Islet of Langerhans (tissue), 1 donor: ENCODE results near the gene WDFY2.

Source experiments
- FAIRE-seq: peaks from one replicate; lab custom pipeline; 2011; peaks lifted over from hg19 to GRCh38; lab: Jason Lieb, UNC

WDFY2 gene

DNA sequence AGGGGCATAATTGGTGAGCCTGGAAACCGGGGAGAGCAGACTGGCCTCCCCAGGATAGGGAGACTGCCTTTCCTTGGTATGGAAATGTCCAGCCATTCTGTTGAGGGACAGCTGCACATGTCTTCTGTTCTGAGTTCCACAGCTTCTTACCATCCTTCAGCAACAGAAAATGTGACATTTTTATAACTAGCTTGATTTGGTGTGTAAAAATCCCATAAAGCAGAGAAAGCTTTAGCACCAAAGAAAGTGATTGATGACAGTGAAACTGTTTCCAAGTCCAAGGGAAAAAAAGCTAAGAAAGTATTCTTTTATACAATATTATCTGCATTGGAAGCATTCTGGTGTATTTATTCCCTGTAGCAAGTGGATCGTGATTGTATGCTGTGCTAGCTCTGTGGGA, 157.8 kb downstream of the WDFY2 start:
- no peak for FAIRE-seq

- FAIRE-seq: no peak
Observed at GRCh38 chr13:51742611-51743010, 158.3 kb downstream of the WDFY2 start.

DNA sequence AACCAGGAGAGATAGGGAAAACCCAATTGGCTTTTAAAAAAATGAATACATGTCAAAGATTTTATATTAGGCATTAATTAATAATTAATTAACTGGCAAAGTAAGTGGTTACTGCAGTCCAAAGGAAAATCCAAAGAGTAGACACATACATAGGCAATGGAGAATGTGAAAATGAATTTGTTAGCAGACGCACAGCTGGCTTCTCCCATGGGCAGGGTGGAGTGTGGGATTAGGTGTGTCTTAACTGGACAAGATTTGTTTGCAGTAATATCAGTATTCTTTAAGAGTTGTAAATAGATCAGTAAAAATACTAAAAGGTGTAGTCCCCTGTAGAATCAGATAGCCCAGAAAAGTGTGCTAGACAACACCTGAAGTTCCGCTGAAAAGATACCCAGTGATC, 161.0 kb downstream of the WDFY2 start:
- FAIRE-seq: no peak

- FAIRE-seq: no peak
Observed at GRCh38 chr13:51746802-51747201, 162.5 kb downstream of the WDFY2 start.

DNA sequence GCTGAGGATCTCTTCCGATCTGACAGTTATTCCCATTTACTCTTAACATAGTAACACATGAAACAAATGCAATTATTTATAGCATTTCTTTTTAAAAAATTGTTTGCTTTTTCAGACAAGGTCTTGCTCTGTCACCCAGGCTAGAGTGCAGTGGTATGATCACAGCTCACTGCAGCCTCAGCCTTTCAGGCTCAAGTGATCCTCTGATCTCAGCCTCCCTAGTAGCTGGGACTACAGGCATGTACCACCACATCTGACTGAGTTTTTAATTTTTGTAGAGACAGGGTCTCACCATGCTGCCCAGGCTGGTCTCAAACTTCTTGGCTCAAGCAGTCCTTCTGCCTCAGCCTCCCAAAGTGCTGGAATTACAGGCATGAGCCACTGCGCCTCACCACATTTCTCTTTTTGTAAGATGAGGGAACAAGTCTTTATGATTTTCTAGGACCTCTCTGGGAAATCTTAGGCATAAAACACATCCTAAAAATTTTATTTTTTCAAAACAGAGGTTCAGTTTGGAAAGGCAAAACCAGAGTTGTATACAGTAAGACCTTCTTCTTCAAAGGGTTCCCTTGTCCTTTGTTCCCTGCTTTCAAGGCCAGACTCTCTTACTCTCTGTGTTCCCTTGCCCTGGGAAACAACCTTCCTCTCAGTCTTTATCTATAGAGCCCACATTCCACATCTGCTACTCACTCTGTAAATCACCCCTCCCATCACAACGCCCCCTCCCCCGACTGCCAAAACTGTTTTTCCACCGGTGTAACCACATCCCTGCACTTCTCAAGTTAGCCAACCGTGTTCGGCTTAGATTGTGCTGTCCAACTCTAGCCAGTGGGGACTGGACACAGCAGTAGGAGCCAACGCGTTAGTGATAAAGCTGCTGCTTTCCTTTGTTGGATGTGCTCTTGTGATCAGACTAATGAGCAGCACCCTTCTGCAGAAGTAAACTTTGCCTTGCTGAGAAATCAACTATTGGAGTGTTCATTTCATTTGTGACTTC, 163.5 kb downstream of the WDFY2 start:
- no peak for FAIRE-seq

GRCh38 chr13:51756651-51757050, 172.4 kb downstream of the WDFY2 start:
- no peak for FAIRE-seq

- no peak for FAIRE-seq
Observed at GRCh38 chr13:51758691-51759090, 174.4 kb downstream of the WDFY2 start.

DNA sequence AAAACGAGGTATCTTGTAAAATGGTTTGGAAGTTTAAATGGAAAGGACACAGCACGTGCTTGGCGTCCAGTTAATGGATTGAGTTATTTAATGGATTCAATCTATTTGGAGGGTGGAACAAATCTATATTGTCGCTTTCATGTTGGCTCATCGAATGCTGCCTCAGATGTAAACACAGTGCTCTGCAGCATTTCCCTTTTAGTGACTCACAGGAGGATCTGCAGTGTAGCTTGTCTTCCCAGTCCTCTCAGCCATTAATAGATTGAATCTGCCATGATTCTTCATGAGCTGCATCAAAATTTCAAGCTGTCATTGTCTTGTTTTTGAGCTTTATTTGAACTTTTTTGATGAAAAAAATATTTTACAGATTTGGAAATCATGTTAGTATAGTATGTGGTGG, 175.0 kb downstream of the WDFY2 start:
- FAIRE-seq: no peak

DNA sequence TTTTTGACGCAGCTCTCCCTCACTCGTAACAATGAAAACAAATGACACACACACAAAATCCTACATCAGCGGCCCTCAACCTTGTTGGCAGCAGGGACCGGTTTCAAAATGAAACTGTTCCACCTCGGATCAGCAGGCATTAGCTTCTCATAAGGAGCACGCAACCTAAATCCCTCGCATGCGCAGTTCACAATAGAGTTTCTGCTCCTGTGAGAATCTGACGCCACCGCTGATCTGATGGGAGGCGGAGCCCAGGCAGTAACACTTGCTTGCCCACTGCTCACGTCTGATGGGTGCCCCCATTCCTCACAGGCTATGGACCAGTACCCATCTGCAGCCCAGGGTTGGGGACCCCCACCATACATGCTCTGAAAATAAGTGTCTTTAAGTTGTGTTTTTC, 176.3 kb downstream of the WDFY2 start:
- no peak for FAIRE-seq

DNA sequence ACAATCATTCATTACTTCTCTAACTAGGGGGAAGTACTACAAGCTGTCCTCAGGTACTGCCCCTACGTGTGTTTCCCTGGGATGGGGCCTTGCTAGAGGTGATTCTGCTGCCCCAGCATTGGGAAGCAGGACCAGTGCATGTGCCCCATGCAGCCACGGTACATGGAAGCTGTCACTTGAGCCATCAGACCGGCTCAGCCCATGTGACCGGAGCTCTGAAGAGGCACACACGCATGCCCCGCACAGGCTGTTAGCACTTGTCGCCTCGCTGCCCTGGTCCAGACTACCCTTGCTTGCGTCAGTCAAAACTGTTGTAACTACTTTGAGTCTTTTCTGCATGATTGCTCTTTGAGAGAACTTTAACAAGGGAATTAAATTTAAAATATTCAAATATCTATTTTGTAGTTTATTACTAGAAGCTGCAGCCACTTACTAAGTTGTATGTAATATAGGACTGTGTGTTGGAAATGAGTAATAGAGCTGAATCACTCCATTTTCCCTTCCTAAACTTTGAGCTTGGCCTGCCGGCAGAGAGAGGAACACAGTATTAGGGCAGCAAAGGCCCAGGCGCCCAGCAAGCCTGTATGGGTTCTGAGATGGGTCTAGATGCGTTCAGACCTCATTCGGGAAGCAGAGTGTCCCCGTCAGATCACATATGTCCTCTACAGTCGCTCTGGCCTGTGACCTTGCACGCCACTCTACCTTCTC, 177.5 kb downstream of the WDFY2 start:
- no peak for FAIRE-seq

GRCh38 chr13:51763486-51763885, 179.2 kb downstream of the WDFY2 start:
- no peak for FAIRE-seq

- FAIRE-seq: peak; percentile 56
Observed at GRCh38 chr13:51764184-51765141, 180.2 kb downstream of the WDFY2 start.

GRCh38 chr13:51765142-51765515, 180.9 kb downstream of the WDFY2 start:
- FAIRE-seq: peak; percentile 77

DNA sequence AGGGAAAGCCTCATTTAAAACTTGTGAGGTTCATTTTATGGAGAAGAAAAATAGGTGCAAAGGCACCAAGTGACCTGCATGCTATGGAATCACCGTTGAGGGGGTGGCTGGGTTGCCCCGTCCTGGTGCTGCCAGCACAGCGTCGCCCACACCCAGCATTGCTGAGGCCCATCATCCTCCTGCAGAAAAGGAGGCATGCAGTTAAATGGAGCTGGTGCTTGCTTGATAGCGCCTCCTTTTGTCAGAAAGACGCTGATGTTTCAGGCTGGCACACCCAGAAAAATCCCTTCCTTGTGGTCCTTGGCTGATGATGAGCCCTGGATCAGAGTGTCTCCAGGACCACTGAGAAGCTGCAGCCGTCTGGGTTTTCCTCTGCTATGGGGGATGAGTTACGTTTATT, 182.8 kb downstream of the WDFY2 start:
- FAIRE-seq: no peak

DNA sequence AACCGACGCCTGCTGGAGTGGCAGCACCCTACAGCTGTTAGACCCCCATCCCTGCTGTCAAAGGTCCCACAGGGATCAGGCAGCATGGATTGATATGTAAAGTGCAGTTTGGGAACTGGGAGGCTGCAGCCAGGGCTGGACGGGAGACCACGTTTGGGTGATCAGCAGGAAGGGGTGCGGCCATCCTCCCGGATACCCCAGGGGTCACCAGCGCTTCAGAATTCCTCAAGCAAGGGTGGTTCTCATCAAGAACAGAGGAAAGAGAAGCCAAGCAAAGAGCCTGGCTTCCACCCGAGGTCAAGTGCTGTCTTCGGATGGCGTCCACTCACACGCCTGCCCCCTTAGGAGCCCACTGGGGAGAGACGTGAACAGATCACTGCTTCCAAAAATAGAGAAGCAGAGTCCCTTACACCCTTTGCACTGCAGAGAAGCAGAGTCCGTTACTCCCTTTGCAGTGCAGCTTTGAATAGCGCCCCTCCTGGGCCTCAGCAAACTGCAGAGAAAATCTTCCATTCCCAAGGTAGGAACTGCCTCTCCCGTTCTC, 184.2 kb downstream of the WDFY2 start:
- FAIRE-seq: no peak

GRCh38 chr13:51768976-51769375, 184.7 kb downstream of the WDFY2 start:
- no peak for FAIRE-seq

DNA sequence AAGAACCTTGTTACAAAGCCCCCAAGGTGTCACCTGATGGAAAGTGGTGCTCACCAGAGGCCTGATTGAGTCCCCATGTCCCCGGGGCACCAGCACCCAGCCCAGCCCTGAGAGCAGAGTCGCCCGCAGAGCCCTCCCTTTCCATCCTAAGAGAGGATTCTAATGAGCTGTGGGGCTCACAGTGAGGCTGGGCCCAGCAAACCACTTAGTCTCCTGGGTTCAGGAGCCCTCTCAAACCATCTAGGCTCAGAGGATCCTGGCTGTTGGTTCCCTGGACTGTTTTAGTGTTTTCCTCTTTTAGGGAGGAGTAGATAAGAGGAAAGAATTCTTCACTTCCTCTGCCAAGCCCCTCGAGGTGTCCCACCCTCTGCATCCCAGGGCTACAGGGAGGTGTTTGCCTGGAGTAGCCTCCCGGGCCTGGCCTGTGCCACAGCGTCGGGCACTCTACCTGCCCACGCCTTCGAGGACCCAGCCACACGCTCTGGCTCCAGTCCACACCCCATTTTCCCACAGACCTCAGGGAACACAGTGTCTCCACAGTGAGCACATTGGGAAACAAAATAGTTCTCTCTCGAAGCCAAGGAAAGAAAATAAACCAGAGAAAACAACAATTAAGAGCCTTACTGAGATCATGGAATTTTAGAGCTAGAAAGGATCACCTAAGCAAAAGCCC, 185.3 kb downstream of the WDFY2 start:
- no peak for FAIRE-seq

- no peak for FAIRE-seq
Observed at GRCh38 chr13:51770160-51770559, 185.9 kb downstream of the WDFY2 start.

DNA sequence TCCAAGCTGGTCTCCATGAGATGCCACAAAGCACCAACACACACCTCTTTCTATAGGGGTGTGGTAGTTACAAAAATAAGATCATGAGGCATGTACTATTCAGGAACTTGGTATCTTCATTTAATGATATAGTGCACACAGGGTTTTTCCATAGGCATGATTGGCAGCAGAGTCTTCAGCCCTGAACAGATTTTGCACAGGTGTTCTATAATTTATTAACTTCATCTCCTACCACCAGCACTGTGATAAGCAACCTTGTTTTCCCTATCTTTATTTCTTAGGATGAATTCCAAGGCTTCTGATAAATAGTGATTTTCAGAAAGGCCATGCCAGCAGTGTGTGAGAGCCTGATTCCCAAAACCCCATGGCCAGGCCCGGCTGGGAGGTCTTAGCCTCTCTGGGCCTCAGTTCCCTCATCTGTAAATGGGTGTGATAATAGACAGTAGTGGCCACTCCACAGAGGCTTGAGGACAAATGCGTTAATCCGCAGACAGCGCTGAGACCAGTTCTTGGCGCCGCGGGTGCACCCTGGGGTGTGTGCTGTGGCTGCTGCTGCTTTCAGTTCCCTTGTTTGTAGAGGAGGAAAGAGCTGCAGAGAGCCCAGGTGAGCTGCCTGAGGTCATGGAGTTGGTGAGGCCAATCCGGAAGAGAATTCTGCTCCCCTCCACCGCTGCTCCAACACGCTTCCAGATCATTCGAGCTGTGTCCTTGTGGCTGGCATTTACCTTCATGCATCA, 186.6 kb downstream of the WDFY2 start:
- no peak for FAIRE-seq

GRCh38 chr13:51771418-51772104, 187.3 kb downstream of the WDFY2 start:
- no peak for FAIRE-seq
